Measurements from ENCODE around the gene ASTN2. TPM values are rescaled to one million over a fixed set of nuclear protein-coding genes. Genes with fewer than 3 reads are reported as not detected.

ASTN2 gene
- total and polyA plus RNA-seq, 10 of the 15 experiments (the other 5 are each of a cell fraction or from before 2014, with no cell fraction given) = 1.4 to 15.7 (median 7.0) TPM

GRCh38 chr9:116760636-116761035 lies 654.2 kb downstream of the ASTN2 start:
- WGBS (ENCODE audit: insufficient coverage, insufficient replicate concordance, low lambda C conversion rate, missing lambda C conversion rate) = 4% methylated on average over 5 of the region's 5 CpGs
- FAIRE-seq = no peak
- no peak for DNase-seq (ENCODE audit: low read depth, low spot score)
- H3K36me3 ChIP-seq (ENCODE audit: control insufficient read depth in 2 of 2, insufficient read depth in 2 of 2, low read length in 1 of 2) = no peaks in the 10 kb centered on the region
- POLR2A ChIA-PET = no interaction called here
- no peak overlapping the region for H2AFZ ChIP-seq (ENCODE audit: control insufficient read depth, low read depth, low read length)
- no peak for ATAC-seq
- H3K4me3 ChIP-seq = no peak overlapping the region
- intact Hi-C loops (cut with micrococcal nuclease; ENCODE audit: unreplicated experiment) (no loop called here), in situ Hi-C loops (cut with MboI) (no loop called here)
- H3K4me1 ChIP-seq (ENCODE audit: control insufficient read depth, insufficient read depth, low read length) = no peaks in the 10 kb centered on the region
- H3K9ac ChIP-seq (ENCODE audit: control insufficient read depth, insufficient read depth, low read length) = no peak overlapping the region
- H3K27me3 ChIP-seq (replicated peaks in 1 of 2; ENCODE audit: control insufficient read depth in 2 of 2, insufficient read depth in 2 of 2, low read length in 1 of 2) = peaks cover 0 to 3% of the 10 kb centered on the region in 2 experiments; a peak in 1 of 4 replicates
- RAD21 ChIA-PET (ENCODE audit: unreplicated experiment) = no interaction called here
- TF ChIP-seq BMI1 (IDR thresholded peaks at IDR 0.05; ENCODE audit: borderline replicate concordance) (no peak), EZH2 (IDR thresholded peaks at IDR 0.05; ENCODE audit: borderline replicate concordance, control insufficient read depth, low read depth, low read length) (no peak), USF2 (IDR thresholded peaks at IDR 0.05; ENCODE audit: borderline replicate concordance, low read depth, low read length) (no peak), SUPT20H (IDR thresholded peaks at IDR 0.05; ENCODE audit: borderline replicate concordance, control insufficient read depth, low read depth, low read length) (no peak), BRCA1 (IDR thresholded peaks at IDR 0.05; ENCODE audit: low read depth, low read length) (no peak), PBX3 (IDR thresholded peaks at IDR 0.05; ENCODE audit: insufficient replicate concordance, low read depth, low read length) (no peak), ATF7 (IDR thresholded peaks at IDR 0.05; ENCODE audit: low read depth) (no peak), RAD51 (IDR thresholded peaks at IDR 0.05) (no peak), STAT1 (conservative IDR thresholded peaks at IDR 0.05) (no peak), E4F1 (IDR thresholded peaks at IDR 0.05; ENCODE audit: borderline replicate concordance, partially characterized antibody) (no peak), BACH1 (IDR thresholded peaks at IDR 0.05; ENCODE audit: borderline replicate concordance) (no peak), TCF7 (IDR thresholded peaks at IDR 0.05; ENCODE audit: borderline replicate concordance) (no peak), SKIL (IDR thresholded peaks at IDR 0.05; ENCODE audit: low read depth, poor library complexity, severe bottlenecking) (no peak), YY1 (IDR thresholded peaks at IDR 0.05; ENCODE audit: low read depth, low read length) (no peak)
- H3K79me2 ChIP-seq (ENCODE audit: control insufficient read depth, insufficient read depth, low read length) = no peaks in the 10 kb centered on the region
- no peaks in the 10 kb centered on the region; the same call in 2 of the 3 replicates for H3K9me3 ChIP-seq (replicated peaks; ENCODE audit: control insufficient read depth, insufficient read depth, low read length)
- CTCF ChIA-PET = no interaction called here
- no peak overlapping the region for H3K4me2 ChIP-seq (ENCODE audit: control insufficient read depth, insufficient read depth)
- BruUV-seq (replicated peaks) = no TSS peak
- H3K27ac ChIP-seq (ENCODE audit: control insufficient read depth, insufficient read depth) = no peak overlapping the region
- no peaks in the 10 kb centered on the region for H4K20me1 ChIP-seq (ENCODE audit: control insufficient read depth, insufficient read depth)
- SMC1A ChIA-PET (ENCODE audit: uncharacterized antibody, unreplicated experiment) = interaction anchor here (1.5 kb wide), 1 partner anchor 39 kb away, joined by 3 read pairs; no protein-coding TSS in a partner anchor
